ENCODE data around the gene METTL15.
"Not testable (repeated sequence)": the region's sequence is repeated elsewhere in the genome, so short reads cannot be mapped to it uniquely, and the experiment has no call there.

Gene METTL15

DNA sequence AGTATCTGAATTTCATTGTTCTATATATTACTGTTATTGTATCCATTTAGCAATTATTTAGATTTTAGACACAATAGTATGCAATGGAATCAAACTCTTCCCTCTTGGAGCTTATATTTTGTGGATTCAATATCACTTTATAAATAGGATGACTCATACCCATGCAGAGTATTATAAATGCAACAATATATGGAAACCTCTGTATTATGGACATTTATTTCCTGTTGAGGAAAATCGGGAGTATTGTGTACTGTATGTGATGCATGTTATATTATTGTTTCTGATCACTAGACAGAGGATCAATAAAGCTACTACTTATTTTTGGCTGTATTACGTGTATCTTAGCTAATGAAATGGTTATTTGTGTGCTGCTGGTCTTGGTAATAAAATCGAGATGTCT is 770 bp downstream of the METTL15 start:
- DNase-seq (ENCODE audit: low read depth, low spot score) = no peak
- peak overlapping the region; percentile 75 for H3K27ac ChIP-seq

DNA sequence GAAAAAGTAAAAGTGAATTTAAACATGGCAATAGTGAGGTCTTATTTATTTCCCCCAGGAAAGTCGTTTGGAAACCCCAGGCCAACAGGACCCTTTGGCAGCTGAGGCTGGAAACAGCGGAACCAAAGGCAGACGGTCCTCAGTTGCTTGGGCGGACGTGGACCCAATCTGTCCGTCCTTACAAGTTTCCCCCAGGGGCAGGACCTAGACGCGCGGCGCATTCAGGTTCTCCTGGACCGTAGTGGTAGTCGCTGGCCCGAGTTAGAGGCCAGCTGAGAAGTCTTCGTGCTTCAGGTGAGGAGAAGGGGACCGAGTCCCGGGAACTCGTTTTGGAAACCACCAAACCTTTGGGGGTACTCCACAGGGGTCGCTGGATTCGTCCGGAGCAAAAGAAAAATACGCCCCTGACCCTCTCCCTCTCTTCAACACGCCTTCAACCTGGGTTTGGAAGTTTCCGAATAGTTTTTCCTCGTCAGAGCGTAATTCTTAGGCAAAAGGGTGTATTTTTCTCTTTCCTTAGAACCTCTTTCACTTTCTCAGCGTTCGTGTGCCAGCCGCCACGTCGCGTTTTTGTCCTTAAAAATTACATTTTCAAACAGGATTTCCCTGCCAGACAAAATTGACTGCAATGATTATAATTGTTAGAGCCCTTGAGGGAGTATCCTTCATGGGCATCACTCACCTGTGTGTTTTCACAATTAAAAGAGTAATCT is 2.1 kb downstream of the METTL15 start:
- H3K27ac ChIP-seq = peak overlapping the region; percentile 75
- DNase-seq (ENCODE audit: low read depth, low spot score) = no peak

DNA sequence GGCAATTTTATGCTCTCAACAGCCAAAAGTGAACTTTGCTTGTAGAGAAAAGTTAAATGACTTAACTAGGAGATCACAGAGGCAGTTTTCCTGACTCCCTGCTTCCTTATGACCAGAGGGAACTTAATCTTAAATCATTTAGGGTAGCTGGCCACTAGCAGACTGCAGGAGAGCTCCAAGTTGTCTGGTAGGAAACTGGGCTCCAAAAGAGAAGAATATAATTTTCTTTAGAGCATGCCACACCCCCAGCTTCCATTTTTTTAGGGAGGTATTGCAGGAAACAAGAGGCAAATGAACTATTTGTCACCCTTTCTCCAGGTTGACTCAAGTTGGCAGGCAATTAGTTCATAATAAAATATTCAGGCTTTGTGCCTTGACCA is 2.6 kb downstream of the METTL15 start:
- peak overlapping the region; percentile 75 for H3K27ac ChIP-seq
- no peak for DNase-seq (ENCODE audit: low read depth, low spot score)

DNA sequence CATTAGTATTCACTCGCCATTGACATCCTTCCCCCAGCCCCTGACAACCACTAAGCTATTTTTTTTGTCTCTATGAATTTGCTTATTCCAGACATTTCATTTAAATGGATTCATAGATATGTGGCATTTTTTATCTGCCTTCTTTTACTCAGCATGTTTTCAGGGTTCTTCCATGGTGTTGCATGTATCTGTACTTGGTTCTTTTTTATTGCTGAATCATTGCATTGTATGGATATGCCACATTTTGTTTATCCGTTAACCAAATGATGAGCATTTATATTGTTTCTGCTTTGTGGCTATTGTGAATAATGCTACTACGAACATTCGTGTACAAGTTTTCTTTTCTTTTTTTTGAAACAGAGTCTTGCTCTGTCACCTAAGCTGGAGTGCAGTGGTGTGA is 5.9 kb downstream of the METTL15 start:
- H3K27ac ChIP-seq = no peak overlapping the region
- no peak for DNase-seq (ENCODE audit: low read depth, low spot score)

DNA sequence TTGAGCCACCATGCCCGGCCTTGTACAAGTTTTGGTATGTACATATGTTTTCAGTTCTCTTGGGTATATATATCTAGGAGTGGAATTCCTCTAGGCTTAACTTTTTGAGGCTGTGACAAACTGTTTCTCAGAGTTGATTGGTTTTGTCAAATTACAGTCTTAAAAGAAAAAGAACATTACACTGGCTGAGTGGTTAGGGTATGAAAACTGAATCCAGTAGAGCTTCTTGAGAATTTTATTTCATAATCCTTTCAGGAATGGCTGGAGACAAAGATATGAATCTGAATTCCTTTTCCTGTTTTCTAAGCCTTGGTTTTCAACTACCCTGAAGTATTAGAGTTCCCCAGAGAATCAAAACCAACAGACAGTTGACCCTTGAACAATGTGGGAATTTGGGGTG is 6.5 kb downstream of the METTL15 start:
- H3K27ac ChIP-seq = no peak overlapping the region
- no peak for DNase-seq (ENCODE audit: low read depth, low spot score)

DNA sequence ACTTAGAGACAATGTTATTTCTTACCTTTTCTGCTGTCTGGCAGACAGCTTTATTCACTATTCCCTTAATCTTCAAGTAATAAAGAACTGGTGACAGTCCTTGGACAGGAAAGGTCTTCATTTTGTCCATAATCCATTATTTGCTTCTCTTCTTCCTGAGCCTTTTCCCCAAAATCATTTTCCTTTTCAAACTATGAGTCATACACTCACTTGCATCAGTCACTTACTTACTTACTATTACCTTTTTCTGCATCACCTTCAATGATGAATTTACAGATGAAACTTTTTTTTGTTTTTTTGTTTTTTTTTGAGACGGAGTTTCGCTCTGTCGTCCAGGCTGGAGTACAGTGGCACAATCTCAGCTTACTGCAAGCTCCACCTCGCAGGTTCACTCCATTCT is 9.5 kb downstream of the METTL15 start:
- no peak for DNase-seq (ENCODE audit: low read depth, low spot score)

DNA sequence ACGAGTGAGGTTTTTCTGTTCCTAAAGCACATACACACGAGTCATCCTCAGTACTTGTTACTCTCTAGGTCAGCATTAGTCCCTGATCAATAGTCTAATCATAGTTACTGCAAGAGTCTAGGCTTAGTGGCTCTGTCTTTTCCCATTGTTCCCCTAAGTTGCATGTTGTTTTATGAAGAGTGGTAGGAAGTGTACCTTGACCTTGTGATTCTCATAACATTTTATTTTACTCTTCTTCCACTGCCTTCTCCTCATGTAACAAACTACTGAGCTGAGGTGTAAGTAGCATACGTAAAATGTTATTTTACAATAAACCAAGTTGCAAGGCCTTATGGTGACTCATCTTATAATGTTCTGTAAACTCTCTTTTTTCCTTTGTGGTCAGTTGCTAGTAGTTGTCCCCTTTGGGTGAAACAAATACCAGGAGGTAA is 15.0 kb downstream of the METTL15 start:
- H3K27ac ChIP-seq = no peak overlapping the region
- no peak for DNase-seq (ENCODE audit: low read depth, low spot score)

More for the DNA sequence above, 9.5 kb downstream of the METTL15 start:
- peak overlapping the region; percentile 45 for H3K27ac ChIP-seq

DNA sequence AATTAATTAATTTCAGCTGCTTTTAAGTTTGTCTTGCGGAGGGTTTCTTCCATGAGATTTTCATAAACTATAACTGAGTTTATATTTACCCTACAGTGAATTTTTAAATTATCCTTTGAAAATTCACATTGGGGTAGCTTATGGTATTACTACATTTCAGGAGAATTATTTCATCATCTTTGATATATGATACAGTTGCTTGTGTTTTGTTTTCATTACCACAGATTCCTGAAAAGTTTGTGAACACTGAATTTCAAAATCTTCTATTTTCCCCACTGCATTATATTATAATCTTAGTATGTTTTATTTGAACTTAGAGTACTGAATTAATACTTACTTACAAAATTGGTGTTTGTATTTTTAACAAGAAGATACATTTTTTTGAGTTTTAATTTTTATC is 24.4 kb downstream of the METTL15 start:
- no peak overlapping the region for H3K27ac ChIP-seq
- DNase-seq (ENCODE audit: low read depth, low spot score) = no peak

DNA sequence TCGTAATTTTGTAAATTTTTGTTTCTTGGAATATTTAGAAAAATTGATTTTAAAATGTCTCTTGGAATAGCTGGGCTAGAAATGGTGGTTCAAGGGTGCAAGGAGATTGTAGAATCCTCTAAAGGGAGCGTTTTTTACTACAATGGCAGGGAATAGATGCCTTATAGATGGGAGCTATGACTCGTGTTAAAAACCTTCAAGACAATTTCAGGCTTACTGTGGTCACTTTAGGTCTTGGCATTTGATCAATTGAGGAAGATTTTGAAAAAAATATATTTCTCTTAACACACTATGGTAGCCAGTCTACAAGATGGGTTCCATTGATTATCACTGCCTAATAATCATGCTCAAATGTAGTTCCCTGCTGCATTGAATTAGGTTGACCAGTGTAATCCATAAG is 25.0 kb downstream of the METTL15 start:
- H3K27ac ChIP-seq = no peak overlapping the region
- DNase-seq (ENCODE audit: low read depth, low spot score) = no peak

DNA sequence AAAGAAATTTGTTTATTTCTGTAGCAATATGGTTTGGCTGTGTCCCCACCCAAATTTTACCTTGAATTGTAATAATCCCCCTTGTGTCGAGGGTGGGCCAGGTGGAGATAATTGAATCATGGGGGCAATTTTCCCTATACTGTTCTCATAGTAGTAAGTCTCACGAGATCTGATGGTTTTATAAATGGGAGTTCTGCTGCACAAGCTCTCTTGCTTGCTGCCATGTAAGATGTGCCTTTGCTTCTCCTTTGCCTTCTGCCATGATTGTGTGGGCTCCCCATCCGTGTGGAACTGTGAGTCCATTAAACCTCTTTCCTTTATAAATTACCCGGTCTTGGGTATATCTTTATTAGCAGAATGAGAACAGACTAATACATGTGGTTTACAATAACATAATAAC is 28.0 kb downstream of the METTL15 start:
- not testable (repeated sequence) for DNase-seq (ENCODE audit: low read depth, low spot score); H3K27ac ChIP-seq

DNA sequence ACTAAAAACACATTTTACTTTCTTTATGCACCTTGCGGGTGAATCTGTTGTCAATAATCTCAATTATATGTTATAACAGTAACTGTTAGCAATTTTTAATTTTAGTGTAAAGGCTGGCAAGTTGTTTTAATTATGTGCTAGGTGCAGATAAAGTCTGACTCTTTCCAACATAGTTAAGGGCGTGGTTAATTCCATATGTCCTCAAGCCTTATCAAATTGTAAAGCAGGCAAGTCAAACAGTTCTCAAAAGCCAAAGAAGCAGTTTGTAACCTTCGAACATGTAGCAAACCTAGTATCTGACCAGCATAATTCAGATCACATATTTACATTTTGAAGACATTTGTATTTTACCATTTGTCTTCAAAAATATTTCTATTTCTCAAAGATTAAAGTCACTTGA is 29.2 kb downstream of the METTL15 start:
- DNase-seq (ENCODE audit: low read depth, low spot score) = no peak
- no peak overlapping the region for H3K27ac ChIP-seq

DNA sequence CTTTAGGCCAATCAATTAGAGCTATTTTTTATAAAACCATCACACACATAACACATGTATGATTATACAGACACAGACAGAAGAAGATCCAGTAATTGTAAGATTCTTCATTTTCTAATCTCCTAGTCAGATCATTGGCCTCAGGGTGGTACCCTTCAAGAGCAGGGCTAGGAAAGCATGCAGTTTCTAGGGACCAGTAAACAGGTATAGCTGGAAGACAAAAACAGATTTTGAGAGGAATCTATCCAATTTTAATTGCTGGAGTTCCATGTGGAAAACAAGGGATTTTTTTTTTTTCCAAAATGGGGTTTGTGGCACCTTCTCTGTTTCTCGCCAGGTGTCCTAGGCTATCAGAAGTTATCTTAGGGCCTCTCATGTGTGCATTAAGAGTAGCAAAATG is 29.6 kb downstream of the METTL15 start:
- DNase-seq (ENCODE audit: low read depth, low spot score) = no peak
- H3K27ac ChIP-seq = no peak overlapping the region

DNA sequence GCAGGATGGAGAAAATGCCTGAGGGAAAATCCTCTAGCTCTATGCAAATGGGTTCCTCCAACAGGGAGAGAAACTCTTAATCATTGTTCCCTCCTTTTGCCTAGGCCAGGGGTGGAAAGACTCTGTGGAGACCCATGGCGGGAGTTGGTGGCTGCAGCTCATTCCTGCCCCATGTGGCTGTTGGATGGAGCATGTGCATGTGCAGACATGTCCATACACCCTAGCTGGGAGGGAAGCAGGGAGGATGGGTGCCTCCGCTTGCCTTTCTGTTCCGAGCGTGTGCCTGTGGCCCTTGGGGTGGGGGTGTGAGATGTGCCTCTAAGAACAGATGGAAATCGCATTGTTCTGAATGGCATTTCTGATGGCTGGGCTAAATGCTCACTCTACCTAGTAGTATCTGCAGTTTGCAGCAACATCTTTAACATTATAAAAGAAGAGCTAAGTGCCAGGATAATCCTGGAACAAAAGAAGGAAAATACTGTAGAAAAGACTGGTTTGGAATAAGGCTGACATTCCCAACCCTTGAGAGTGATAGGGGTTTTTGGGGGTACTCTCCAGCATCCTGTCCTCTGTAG is 31.7 kb downstream of the METTL15 start:
- peak overlapping the region; percentile 76 for H3K27ac ChIP-seq
- no peak for DNase-seq (ENCODE audit: low read depth, low spot score)

DNA sequence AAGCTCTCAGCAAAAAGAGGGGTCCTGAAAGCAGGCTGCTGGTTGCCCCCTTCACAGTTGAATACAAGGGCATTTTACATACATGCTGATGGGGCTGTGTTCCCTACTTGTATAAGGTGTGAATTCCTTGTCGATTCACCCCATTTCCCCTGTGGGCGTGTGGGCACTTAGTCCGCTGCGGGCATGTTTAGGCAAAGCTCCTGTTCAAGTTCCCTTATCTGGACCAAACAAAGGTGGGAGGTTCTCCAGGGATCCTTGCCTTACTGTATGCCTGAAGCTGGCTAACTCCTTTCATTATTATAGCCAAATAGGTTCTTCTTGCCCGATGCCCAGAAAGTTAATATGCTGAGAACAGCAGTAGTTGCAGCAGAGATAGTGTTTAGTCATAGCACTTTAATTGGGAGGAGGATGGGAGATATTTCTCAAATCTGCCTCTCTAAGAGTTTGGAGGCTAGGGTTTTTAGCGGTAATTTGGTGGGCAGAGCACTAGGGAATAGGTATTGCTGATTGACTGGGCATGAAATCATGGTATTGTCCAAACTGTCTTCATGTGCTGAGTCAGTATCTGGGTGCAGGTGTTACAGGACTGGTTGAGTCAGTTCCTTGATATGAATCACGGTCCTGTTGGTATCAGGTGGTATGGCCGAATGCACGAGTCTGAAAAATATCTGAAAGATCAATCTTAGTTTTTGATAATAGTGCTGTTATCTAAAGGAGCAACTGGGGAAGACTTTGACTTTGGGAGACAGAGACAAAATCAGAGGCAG is 32.7 kb downstream of the METTL15 start:
- H3K27ac ChIP-seq = peak overlapping the region; percentile 76
- DNase-seq (ENCODE audit: low read depth, low spot score) = peak; percentile 77

DNA sequence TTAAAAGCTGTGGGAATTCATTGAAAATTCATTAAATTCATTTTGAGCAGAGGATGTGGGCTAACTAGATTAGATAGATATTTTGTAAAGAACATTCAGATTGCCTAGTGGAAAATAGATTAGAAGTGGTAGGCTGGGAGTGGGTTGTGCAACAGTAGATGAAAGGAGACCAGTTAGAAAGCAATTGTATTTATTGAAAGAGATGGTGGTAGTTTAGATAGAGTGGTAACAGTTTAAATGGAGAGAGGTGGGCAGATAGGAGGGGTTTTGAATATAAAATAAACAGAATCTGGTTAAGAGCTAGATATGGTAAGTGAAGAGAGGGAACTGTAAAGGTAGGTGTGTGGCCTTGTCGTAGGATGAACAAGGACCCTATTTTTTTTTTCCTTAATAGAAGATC is 34.5 kb downstream of the METTL15 start:
- no peak for DNase-seq (ENCODE audit: low read depth, low spot score)
- H3K27ac ChIP-seq = no peak overlapping the region

DNA sequence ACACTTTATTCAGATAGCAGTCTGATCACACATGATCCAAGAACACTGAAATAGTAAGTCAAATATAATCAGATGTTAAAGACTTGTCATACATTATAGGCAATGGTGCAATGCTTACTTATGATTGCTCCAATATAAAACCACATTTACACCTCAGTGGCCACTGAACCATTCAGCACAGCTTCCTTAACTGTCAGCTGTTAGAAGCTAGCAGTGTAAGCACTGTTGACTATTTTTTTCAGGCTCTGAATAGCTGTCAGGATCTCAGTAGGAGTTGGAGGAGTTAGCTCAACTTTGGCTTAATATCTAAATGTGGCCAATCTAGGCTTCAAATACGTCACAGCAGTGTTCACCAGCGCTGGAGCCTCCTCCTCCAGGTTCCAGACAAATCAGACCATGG is 36.6 kb downstream of the METTL15 start:
- peak overlapping the region; percentile 50 for H3K27ac ChIP-seq
- DNase-seq (ENCODE audit: low read depth, low spot score) = no peak

DNA sequence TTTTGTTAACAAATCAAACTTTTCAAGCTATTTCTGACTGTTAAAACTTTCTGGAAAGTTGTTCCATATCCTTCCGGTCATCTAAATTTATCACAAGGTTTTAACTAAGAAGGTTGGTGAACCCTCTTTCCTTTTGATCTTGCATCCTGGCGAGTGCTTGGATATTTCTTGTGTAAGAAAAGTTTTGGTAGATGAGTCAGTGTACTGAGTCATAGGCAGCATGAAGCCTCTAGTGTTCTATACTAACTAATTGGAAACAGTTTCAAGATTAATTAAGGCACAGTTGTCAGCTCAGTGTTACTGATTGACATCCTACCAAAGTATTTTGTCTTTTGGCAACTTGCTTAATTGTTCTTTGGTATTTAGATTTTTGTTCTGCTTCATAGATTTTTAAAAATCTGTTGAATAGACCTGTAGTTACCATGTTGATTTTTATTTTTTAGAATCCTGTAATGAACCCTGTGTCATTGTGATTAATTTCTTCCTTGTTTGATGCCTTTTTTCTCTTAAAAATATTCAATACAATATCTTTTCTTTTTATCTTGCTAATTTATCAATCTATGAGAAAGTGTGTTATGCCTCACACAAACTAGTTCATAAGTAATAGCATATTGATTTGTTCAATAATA is 38.0 kb downstream of the METTL15 start:
- DNase-seq (ENCODE audit: low read depth, low spot score) = peak; percentile 20
- H3K27ac ChIP-seq = peak overlapping the region; percentile 50

DNA sequence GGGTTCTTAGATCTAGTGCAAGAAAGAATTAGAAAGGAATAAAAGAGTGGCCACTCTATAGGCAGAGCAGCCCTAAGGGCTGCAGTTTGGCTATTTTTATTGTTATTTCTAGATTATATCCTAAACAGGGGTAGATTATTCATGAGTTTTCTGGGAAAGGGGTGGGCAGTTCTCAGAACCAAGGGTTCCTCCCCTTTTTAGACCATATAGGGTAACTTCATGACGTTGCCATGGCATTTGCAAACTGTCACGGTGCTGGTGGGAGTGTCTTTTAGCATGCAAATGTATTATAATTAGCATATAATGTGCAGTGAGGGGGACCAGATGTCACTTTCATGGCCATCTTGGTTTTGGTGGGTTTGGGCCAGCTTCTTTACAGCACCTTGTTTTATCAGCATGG is 44.6 kb downstream of the METTL15 start:
- H3K27ac ChIP-seq = no peak overlapping the region
- no peak for DNase-seq (ENCODE audit: low read depth, low spot score)

DNA sequence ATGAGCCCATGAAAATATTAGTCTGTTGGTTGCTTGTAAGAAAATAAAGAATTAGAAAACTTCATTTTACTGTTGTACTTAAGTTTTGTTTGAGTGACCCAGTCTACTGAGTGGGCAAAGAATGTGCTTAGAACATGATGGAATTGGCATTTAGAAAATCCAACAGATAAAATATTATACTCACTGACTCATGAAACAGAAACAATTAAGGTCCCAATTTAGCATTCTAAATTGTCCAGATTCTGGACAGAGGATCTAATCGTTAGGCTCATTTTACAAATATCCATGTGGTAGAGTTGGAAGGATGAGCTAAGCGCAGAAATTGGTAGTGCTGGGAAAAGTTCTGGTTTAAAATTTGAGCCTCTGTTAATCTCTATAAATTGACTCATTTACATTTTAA is 45.4 kb downstream of the METTL15 start:
- DNase-seq (ENCODE audit: low read depth, low spot score) = no peak
- H3K27ac ChIP-seq = no peak overlapping the region

DNA sequence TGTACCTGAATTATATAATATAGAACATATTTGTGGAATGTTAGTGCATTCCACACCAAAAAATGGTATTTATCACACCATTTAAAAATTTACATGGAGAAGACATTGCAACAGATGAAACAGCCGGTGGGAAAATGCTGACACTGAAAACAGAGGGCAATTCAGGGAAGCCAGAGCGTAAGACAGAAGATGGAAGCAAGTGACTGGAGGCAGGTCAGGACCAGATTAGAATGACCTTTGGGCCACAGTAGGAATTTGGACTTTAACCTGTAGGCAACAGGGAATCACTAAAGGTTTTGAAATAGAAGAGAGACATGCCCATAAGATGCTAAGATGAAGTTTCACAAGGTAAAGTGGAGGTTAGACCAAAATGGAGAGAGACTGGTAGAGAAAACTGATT is 60.5 kb downstream of the METTL15 start:
- H3K27ac ChIP-seq = no peak overlapping the region
- DNase-seq (ENCODE audit: low read depth, low spot score) = no peak

DNA sequence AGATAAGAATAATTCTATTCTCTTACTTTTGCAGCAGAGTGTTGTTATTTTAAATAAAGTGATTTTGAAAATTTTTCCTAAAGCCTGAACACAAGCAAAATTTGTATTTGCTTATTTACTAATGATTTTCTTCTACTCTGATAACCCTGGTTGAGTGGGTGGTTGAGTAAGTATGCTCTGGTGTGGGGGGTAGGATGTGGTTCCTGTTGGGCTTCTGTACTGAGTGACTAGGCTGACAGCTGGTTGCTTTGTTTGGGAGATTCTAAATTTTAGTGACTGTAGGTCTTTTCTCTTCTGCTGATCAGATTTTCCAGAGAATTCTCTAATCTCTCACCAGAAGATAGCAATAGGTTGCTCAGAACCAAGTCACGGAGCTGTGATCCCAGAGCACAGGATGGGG is 61.6 kb downstream of the METTL15 start:
- DNase-seq (ENCODE audit: low read depth, low spot score) = no peak
- H3K27ac ChIP-seq = no peak overlapping the region

Measured in epithelial cell of prostate (primary cell).